ENCODE results near the gene DSN1.
A peak's percentile ranks its signal among the peaks of the same experiment; 100 is the strongest.

DSN1 gene

GRCh38 chr20:36796117-36796516, 22.6 kb upstream of the DSN1 start:
- H3K27ac ChIP-seq, result no peak overlapping the region
- TF ChIP-seq, protein P1, sequence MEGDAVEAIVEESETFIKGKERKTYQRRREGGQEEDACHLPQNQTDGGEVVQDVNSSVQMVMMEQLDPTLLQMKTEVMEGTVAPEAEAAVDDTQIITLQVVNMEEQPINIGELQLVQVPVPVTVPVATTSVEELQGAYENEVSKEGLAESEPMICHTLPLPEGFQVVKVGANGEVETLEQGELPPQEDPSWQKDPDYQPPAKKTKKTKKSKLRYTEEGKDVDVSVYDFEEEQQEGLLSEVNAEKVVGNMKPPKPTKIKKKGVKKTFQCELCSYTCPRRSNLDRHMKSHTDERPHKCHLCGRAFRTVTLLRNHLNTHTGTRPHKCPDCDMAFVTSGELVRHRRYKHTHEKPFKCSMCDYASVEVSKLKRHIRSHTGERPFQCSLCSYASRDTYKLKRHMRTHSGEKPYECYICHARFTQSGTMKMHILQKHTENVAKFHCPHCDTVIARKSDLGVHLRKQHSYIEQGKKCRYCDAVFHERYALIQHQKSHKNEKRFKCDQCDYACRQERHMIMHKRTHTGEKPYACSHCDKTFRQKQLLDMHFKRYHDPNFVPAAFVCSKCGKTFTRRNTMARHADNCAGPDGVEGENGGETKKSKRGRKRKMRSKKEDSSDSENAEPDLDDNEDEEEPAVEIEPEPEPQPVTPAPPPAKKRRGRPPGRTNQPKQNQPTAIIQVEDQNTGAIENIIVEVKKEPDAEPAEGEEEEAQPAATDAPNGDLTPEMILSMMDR (IDR thresholded peaks at IDR 0.05), result no peak
- no peak for TF ChIP-seq ZFX (IDR thresholded peaks at IDR 0.05; ENCODE audit: borderline replicate concordance)

DNA sequence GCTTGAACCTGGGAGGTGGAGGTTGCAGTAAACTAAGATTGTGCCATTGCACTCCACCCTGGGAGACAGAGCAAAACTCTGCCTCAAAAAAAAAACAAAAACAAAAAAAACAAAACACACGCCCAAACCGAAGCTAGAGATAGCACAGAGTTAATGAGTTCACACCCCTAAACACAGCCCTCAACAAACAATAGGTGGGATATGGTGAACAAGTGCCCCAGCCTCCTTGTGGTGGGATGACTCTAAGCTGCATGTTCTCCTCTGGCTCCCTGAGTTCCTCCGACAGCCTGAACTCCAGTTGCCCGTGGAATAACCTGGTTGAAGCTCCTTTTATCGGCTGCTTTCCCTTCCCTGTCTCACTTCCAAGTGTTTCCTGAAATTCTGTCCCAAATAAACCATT, 22.1 kb upstream of the DSN1 start:
- TF ChIP-seq ZFX (IDR thresholded peaks at IDR 0.05; ENCODE audit: borderline replicate concordance), result no peak
- TF ChIP-seq, protein P1 (IDR thresholded peaks at IDR 0.05), result no peak
- H3K27ac ChIP-seq, result no peak overlapping the region

GRCh38 chr20:36794116-36794474, 20.5 kb upstream of the DSN1 start:
- H3K27ac ChIP-seq, result no peak overlapping the region
- no peak for TF ChIP-seq ZFX (IDR thresholded peaks at IDR 0.05; ENCODE audit: borderline replicate concordance)
- TF ChIP-seq, protein P1 (IDR thresholded peaks at IDR 0.05), result no peak

DNA sequence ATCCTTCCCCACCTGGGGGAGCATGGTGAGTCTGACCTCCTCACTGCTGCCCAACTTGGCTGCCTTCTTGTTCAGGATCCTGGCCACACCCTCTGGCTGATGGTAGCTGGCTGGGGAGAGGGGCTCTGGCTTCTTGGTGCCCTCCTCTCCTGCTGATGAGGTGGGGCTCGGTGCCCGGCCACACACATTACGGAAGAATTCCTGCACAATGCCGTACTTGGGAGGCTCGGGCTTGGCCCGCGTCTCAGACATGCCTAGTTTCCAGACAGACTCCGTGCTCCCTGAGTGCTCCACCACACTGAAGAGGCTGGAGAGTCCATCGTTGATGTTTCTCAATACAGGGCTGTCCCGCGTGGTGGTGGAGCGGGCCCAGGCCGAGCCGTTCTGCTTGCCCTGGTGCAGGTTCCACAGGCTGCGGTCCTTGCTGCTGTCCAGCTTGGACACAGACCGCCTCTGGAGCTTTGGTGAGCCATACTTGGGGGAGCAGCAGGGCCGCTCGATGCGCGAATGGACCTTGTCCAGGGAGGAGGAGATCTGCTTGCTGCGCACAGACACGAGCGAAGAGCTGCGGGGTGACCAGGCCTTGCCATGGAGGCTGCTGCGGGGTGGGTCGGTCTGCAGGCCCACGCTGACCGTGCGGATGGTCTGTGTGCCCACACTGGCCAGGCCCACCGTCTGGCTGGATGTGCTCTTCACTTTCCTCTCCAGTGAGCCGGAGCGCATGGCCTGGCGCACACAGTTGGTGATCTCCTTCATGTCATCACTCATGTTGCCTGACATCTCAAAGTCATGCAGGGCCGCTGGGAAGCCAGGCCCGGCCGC, 19.9 kb upstream of the DSN1 start:
- no peak for TF ChIP-seq ZFX (IDR thresholded peaks at IDR 0.05; ENCODE audit: borderline replicate concordance)
- TF ChIP-seq, protein P1 (IDR thresholded peaks at IDR 0.05), result no peak
- no peak overlapping the region for H3K27ac ChIP-seq

DNA sequence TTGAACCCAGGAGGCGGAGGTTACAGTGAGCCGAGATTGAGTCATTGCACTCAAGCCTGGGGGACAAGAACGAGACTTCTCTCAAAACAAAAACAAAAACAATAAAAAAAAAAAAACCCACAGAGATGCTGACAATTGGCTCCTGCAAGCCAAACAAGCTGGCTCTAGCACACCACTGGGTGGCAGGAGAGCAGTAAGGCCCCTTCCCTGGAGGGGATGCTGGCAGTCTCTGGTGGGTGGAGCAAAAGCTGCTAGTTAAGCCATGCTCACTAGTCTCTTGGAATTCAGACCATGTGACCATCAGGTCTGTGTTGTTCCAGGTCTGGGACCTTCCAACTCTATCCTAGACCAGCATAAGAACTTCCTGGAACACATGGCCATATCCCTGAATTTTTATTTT, 18.9 kb upstream of the DSN1 start:
- no peak overlapping the region for H3K27ac ChIP-seq
- no peak for TF ChIP-seq ZFX (IDR thresholded peaks at IDR 0.05; ENCODE audit: borderline replicate concordance)
- TF ChIP-seq, protein P1 (IDR thresholded peaks at IDR 0.05), result peak; percentile 27

GRCh38 chr20:36791862-36792261, 18.3 kb upstream of the DSN1 start:
- no peak overlapping the region for H3K27ac ChIP-seq
- TF ChIP-seq, protein P1 (IDR thresholded peaks at IDR 0.05), result no peak
- no peak for TF ChIP-seq ZFX (IDR thresholded peaks at IDR 0.05; ENCODE audit: borderline replicate concordance)

DNA sequence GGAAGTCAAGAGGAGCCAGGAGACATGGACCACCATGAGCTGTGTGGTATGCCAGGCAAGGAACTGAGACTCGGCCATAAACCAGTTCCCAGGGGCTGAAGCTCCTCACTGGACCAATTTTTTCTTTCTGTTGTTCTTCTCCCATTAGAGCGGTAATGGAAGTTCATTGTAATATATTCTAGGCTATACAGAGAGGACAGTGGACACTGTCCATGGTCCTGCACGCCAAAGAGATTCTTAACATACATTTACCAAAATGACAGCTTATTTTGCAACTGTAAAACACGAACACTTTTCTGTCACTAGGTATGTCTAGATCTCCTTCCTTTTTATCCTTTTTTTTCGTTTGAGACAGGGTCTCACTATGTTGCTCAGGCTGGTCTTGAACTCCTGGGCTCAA, 13.1 kb upstream of the DSN1 start:
- H3K27ac ChIP-seq, result no peak overlapping the region
- no peak for TF ChIP-seq ZFX (IDR thresholded peaks at IDR 0.05; ENCODE audit: borderline replicate concordance)
- TF ChIP-seq, protein P1 (IDR thresholded peaks at IDR 0.05), result no peak

All from 22Rv1 (cell line).